Choroid plexus epithelial cell (primary cell): ENCODE results near the gene FER.

Source experiments
- DNase-seq: peaks from one replicate; pipeline ENCODE4 v3.0.0-alpha.2; 2010; ENCODE audit warnings: low read depth
- H3K4me3 ChIP-seq: 2 replicates; pipeline ENCODE4 v1.5.1; 2011; ENCODE audit warnings: low read depth, mild to moderate bottlenecking, control low read depth, low read length, moderate library complexity
- CTCF ChIP-seq: conservative IDR thresholded peaks from 2 replicates; pipeline ENCODE4 v1.5.1; 2011; ENCODE audit warnings: low read depth, mild to moderate bottlenecking, control low read depth, inconsistent platforms, low read length, moderate library complexity

The FER gene

GRCh38 chr5:108729242-108729615 is 18.5 kb upstream of the FER start:
- no peak for DNase-seq
- TF ChIP-seq CTCF: no peak
- no peak overlapping the region for H3K4me3 ChIP-seq

GRCh38 chr5:108730617-108731340 is 16.9 kb upstream of the FER start:
- no peak for TF ChIP-seq CTCF
- no peak for DNase-seq

GRCh38 chr5:108735790-108736189 is 11.9 kb upstream of the FER start:
- no peak for DNase-seq
- H3K4me3 ChIP-seq: no peak overlapping the region
- TF ChIP-seq CTCF: no peak

More at GRCh38 chr5:108730617-108731340, 16.9 kb upstream of the FER start:
- no peak overlapping the region for H3K4me3 ChIP-seq

GRCh38 chr5:108736855-108737254 is 10.8 kb upstream of the FER start:
- H3K4me3 ChIP-seq: no peak overlapping the region
- DNase-seq: no peak
- TF ChIP-seq CTCF: no peak

- no peak for DNase-seq
- TF ChIP-seq CTCF: no peak
- no peak overlapping the region for H3K4me3 ChIP-seq
Measured at GRCh38 chr5:108739376-108739775, 8.3 kb upstream of the FER start.

GRCh38 chr5:108739906-108740305 is 7.8 kb upstream of the FER start:
- no peak for DNase-seq
- no peak for TF ChIP-seq CTCF
- no peak overlapping the region for H3K4me3 ChIP-seq

- peak; percentile 35 for DNase-seq
- no peak for TF ChIP-seq CTCF
- no peak overlapping the region for H3K4me3 ChIP-seq
Measured at GRCh38 chr5:108743319-108743718, 4.4 kb upstream of the FER start.
